AG20443 (cell line): ENCODE results near the gene SUPT20HL1.
"Not testable (repeated sequence)": the region's sequence is repeated elsewhere in the genome, so short reads cannot be mapped to it uniquely, and the experiment has no call there.

Source experiments
- DNase-seq: peaks from one replicate; pipeline ENCODE4 v3.0.0; 2012; ENCODE audit warnings: low spot score, mixed read lengths

SUPT20HL1 gene

GRCh38 chrX:24360272-24360671, at the start of gene SUPT20HL1:
SUPT20HL1 (plus strand) TSS chrX:24360639; CDS start chrX:24362761, 2,122 bp downstream.
- DNase-seq, result no peak

GRCh38 chrX:24310916-24311315, 49.5 kb upstream of the SUPT20HL1 start:
- DNase-seq, result not testable (repeated sequence)

- DNase-seq, result not testable (repeated sequence)
These were observed 48.8 kb upstream of the SUPT20HL1 start for GRCh38 chrX:24311507-24312248.

- not testable (repeated sequence) for DNase-seq
These were observed 48.2 kb upstream of the SUPT20HL1 start for GRCh38 chrX:24312249-24312607.

- no peak for DNase-seq
These were observed 46.3 kb upstream of the SUPT20HL1 start, which contains the start of gene SUPT20HL2 for GRCh38 chrX:24314019-24314635. SUPT20HL2 (minus strand) TSS chrX:24314069; CDS start chrX:24313315, 754 bp downstream.

- no peak for DNase-seq
These were observed 44.3 kb upstream of the SUPT20HL1 start for GRCh38 chrX:24316111-24316510.

GRCh38 chrX:24317567-24317966, 42.9 kb upstream of the SUPT20HL1 start:
- DNase-seq, result no peak

GRCh38 chrX:24321741-24322395, 38.6 kb upstream of the SUPT20HL1 start:
- DNase-seq, result no peak

GRCh38 chrX:24325231-24325630, 35.2 kb upstream of the SUPT20HL1 start:
- DNase-seq, result no peak

- DNase-seq, result no peak
These were observed 27.6 kb upstream of the SUPT20HL1 start for GRCh38 chrX:24332878-24333277.

GRCh38 chrX:24333371-24333770, 27.1 kb upstream of the SUPT20HL1 start:
- no peak for DNase-seq

- no peak for DNase-seq
These were observed 26.0 kb upstream of the SUPT20HL1 start for GRCh38 chrX:24334461-24334860.

- no peak for DNase-seq
These were observed 24.6 kb upstream of the SUPT20HL1 start for GRCh38 chrX:24335871-24336270.

GRCh38 chrX:24339911-24340310, 20.5 kb upstream of the SUPT20HL1 start:
- DNase-seq, result no peak

GRCh38 chrX:24340501-24340900, 19.9 kb upstream of the SUPT20HL1 start:
- no peak for DNase-seq

- peak; percentile 39 for DNase-seq
These were observed 18.6 kb upstream of the SUPT20HL1 start for GRCh38 chrX:24341795-24342194.

GRCh38 chrX:24343719-24344118, 16.7 kb upstream of the SUPT20HL1 start:
- no peak for DNase-seq

- DNase-seq, result no peak
These were observed 12.6 kb upstream of the SUPT20HL1 start for GRCh38 chrX:24347881-24348280.

- DNase-seq, result no peak
These were observed 10.2 kb upstream of the SUPT20HL1 start for GRCh38 chrX:24350217-24350616.

GRCh38 chrX:24355095-24355494, 5.3 kb upstream of the SUPT20HL1 start:
- DNase-seq, result no peak

- peak; percentile 11 for DNase-seq
These were observed 3.3 kb upstream of the SUPT20HL1 start for GRCh38 chrX:24357106-24357505.

GRCh38 chrX:24362089-24362745, 1.8 kb downstream of the SUPT20HL1 start:
- DNase-seq, result not testable (repeated sequence)
